ENCODE measurements around the gene ARID3A. TPM values are rescaled to one million over a fixed set of nuclear protein-coding genes. Genes with fewer than 3 reads are reported as not detected.

The ARID3A gene
- total RNA-seq, 1 donor from 2014 or later = 2.6 TPM

DNA sequence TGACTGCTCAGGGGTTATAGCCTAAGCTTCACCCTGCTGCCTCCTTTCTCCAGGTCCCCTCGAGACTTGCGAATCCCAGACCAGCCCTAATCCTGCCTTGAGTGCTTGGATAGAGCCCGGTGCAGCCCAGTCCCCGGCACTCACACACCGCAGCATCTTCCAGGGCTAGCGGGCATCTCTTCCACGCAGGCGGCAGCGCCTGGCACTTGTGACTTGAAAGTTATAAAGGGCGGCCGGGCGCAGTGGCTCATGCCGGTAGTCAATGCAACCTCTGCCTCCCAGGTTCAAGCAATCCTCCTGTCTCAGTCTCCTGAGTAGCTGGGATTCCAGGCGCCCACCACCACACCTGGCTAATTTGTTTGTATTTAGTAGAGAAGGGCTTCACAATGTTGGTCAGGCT, 60.2 kb downstream of the ARID3A start:
- no peak overlapping the region for H3K9ac ChIP-seq (ENCODE audit: low read depth in 1 of 3, low read length in 3 of 3)
- H3K36me3 ChIP-seq (ENCODE audit: control insufficient read depth in 3 of 3, insufficient read depth in 3 of 3, low read length in 3 of 3) = peaks cover 18 to 32% (median 26%) of the 10 kb centered on the region in 3 donors
- no peaks in the 10 kb centered on the region for H3K9me3 ChIP-seq (ENCODE audit: control insufficient read depth in 3 of 3, low read length in 3 of 3)
- no peak overlapping the region for H3K4me3 ChIP-seq (ENCODE audit: low read length in 3 of 3)
- H3K27me3 ChIP-seq (ENCODE audit: control insufficient read depth in 3 of 3, insufficient read depth in 3 of 3, low read length in 3 of 3) = no peaks in the 10 kb centered on the region
- H3K27ac ChIP-seq (ENCODE audit: low read depth, low read length) = no peak overlapping the region
- peaks cover 12 to 23% (median 18%) of the 10 kb centered on the region in 3 donors for H3K4me1 ChIP-seq (ENCODE audit: control insufficient read depth in 3 of 3, insufficient read depth in 3 of 3, low read length in 3 of 3)

DNA sequence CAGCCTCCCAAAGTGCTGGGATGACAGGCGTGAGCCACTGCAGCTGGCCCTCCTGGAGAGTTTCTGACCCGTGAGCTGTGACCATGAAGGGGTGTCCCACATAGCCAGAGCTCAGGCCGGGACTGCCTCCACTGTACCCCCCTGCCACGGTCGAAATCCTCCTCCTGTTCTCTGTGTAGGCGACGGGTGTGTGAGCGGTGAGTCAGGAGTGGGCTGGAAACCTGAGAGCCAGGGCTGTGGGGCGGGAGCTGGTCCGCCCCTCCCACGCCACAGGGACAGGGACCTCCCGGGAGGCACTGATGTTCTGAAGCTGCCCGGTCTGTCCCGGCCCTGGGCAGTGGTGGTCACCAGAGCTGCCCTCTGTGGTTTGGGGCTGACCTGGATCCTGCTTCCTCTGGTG, 62.2 kb downstream of the ARID3A start:
- no peaks in the 10 kb centered on the region for H3K9me3 ChIP-seq (ENCODE audit: control insufficient read depth in 3 of 3, low read length in 3 of 3)
- H3K27me3 ChIP-seq (ENCODE audit: control insufficient read depth in 3 of 3, insufficient read depth in 3 of 3, low read length in 3 of 3) = no peaks in the 10 kb centered on the region
- H3K4me1 ChIP-seq (ENCODE audit: control insufficient read depth in 3 of 3, insufficient read depth in 3 of 3, low read length in 3 of 3) = peaks cover 9 to 20% (median 15%) of the 10 kb centered on the region in 3 donors
- no peak overlapping the region for H3K9ac ChIP-seq (ENCODE audit: low read depth in 1 of 3, low read length in 3 of 3)
- no peak overlapping the region for H3K27ac ChIP-seq (ENCODE audit: low read depth, low read length)
- no peak overlapping the region for H3K4me3 ChIP-seq (ENCODE audit: low read length in 3 of 3)
- H3K36me3 ChIP-seq (ENCODE audit: control insufficient read depth in 3 of 3, insufficient read depth in 3 of 3, low read length in 3 of 3) = peaks cover 18 to 37% (median 28%) of the 10 kb centered on the region in 3 donors

DNA sequence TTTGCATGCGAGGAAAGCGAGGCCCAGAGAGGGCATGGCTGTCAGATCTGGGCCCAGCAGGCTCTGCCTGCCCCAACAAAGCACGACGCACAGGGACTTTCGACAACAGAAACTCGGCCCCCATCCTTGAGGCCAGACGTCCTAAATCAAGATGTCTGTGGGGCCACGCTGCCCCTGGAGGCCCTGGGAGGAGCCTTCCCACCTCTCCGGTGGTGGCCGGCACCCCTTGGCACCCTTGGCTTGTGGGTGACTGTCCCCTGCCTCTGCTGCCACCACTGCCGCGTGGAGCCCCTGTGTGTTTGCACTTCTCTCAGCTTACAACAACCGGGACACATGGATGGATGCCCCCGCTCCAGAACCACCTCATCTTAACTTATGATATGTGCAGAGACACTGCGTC, 62.7 kb downstream of the ARID3A start:
- peaks cover 8 to 20% (median 13%) of the 10 kb centered on the region in 3 donors for H3K4me1 ChIP-seq (ENCODE audit: control insufficient read depth in 3 of 3, insufficient read depth in 3 of 3, low read length in 3 of 3)
- H3K9ac ChIP-seq (ENCODE audit: low read depth in 1 of 3, low read length in 3 of 3) = no peak overlapping the region
- H3K4me3 ChIP-seq (ENCODE audit: low read length in 3 of 3) = no peak overlapping the region
- no peak overlapping the region for H3K27ac ChIP-seq (ENCODE audit: low read depth, low read length)
- H3K36me3 ChIP-seq (ENCODE audit: control insufficient read depth in 3 of 3, insufficient read depth in 3 of 3, low read length in 3 of 3) = peaks cover 18 to 38% (median 31%) of the 10 kb centered on the region in 3 donors
- H3K27me3 ChIP-seq (ENCODE audit: control insufficient read depth in 3 of 3, insufficient read depth in 3 of 3, low read length in 3 of 3) = no peaks in the 10 kb centered on the region
- no peaks in the 10 kb centered on the region for H3K9me3 ChIP-seq (ENCODE audit: control insufficient read depth in 3 of 3, low read length in 3 of 3)

DNA sequence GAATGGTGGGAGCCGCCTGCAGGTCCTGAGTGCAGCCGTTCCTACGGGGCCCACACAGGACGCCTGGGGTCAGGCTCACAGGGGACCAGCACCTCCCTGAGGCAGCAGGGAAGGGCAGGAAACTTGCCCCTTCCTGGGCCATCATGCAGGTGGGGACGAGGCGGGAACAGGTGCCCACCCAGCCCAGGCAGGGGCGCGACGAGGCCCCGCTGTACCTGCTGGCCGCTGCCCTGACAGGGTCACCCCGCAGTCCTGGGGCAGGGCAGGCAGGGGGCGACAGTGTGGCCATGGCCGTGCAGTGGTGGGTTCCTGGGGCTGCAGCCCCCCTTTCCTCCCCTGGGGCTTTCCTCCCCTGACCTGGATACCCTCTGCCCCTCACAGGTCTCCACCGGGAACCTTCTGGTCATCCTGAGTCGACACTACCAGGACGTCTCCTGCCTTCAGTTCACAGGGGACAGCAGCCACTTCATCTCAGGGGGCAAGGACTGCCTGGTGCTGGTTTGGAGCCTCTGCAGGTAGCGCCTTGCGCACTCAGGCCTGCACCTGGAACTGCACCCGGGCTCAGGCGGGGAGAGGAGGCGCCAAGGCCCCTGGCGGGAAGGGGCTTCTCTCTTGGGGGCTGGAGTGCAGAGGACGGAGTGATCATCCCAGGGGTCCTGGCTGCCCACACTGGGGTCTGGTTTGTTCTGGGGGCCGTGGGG, 63.7 kb downstream of the ARID3A start:
- H3K9me3 ChIP-seq (ENCODE audit: control insufficient read depth in 3 of 3, low read length in 3 of 3) = no peaks in the 10 kb centered on the region
- H3K27me3 ChIP-seq (ENCODE audit: control insufficient read depth in 3 of 3, insufficient read depth in 3 of 3, low read length in 3 of 3) = peaks cover 0 to under 1% (median 0%) of the 10 kb centered on the region in 3 donors
- no peak overlapping the region for H3K9ac ChIP-seq (ENCODE audit: low read depth in 1 of 3, low read length in 3 of 3)
- H3K36me3 ChIP-seq (ENCODE audit: control insufficient read depth in 3 of 3, insufficient read depth in 3 of 3, low read length in 3 of 3) = peaks cover 18 to 38% (median 31%) of the 10 kb centered on the region in 3 donors
- H3K4me3 ChIP-seq (ENCODE audit: low read length in 3 of 3) = no peak overlapping the region
- peaks cover 4 to 12% (median 8%) of the 10 kb centered on the region in 3 donors for H3K4me1 ChIP-seq (ENCODE audit: control insufficient read depth in 3 of 3, insufficient read depth in 3 of 3, low read length in 3 of 3)
- H3K27ac ChIP-seq (ENCODE audit: low read depth, low read length) = no peak overlapping the region

DNA sequence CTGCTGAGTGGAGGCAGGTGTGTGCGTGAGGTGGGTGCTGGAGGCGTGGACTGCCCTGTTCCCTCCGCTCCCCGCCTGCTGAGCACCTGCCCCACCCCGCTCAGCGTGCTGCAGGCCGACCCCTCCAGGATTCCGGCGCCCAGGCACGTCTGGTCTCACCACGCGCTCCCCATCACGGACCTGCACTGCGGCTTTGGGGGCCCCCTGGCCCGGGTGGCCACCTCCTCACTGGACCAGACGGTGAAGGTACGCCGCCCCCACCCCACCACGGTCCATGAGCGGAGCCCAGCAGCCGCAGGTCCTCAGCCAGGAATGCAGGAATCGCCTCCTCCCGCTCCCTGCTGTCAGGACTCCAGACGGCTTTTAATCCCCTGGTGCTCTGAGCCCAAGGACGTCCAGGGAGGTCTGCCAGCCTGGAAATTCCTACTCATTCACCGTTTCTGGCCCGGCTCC, 64.3 kb downstream of the ARID3A start:
- peaks cover 18 to 38% (median 31%) of the 10 kb centered on the region in 3 donors for H3K36me3 ChIP-seq (ENCODE audit: control insufficient read depth in 3 of 3, insufficient read depth in 3 of 3, low read length in 3 of 3)
- H3K9ac ChIP-seq (ENCODE audit: low read depth in 1 of 3, low read length in 3 of 3) = no peak overlapping the region
- H3K9me3 ChIP-seq (ENCODE audit: control insufficient read depth in 3 of 3, low read length in 3 of 3) = no peaks in the 10 kb centered on the region
- H3K27me3 ChIP-seq (ENCODE audit: control insufficient read depth in 3 of 3, insufficient read depth in 3 of 3, low read length in 3 of 3) = peaks cover 2 to 3% (median 3%) of the 10 kb centered on the region in 3 donors
- peaks cover 0 to 7% (median 2%) of the 10 kb centered on the region in 3 donors for H3K4me1 ChIP-seq (ENCODE audit: control insufficient read depth in 3 of 3, insufficient read depth in 3 of 3, low read length in 3 of 3)
- H3K27ac ChIP-seq (ENCODE audit: low read depth, low read length) = no peak overlapping the region
- no peak overlapping the region for H3K4me3 ChIP-seq (ENCODE audit: low read length in 3 of 3)

DNA sequence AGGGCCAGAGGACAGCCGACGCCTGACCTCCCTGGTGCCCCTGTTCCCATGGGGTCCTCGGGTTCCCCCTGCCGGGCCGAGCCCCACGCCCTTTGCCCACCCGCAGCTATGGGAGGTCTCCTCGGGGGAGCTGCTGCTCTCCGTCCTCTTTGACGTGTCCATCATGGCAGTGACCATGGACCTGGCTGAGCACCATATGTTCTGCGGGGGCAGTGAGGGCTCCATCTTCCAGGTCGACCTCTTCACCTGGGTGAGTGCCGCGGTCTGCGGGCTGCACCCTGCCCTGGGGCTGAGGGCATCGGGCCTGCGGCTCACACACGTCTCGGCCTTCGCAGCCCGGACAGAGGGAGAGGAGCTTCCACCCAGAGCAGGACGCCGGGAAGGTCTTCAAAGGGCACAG, 64.9 kb downstream of the ARID3A start:
- H3K27me3 ChIP-seq (ENCODE audit: control insufficient read depth in 3 of 3, insufficient read depth in 3 of 3, low read length in 3 of 3) = peaks cover 7 to 9% (median 8%) of the 10 kb centered on the region in 3 donors
- H3K9me3 ChIP-seq (ENCODE audit: control insufficient read depth in 3 of 3, low read length in 3 of 3) = no peaks in the 10 kb centered on the region
- peaks cover 0 to 6% (median 2%) of the 10 kb centered on the region in 3 donors for H3K4me1 ChIP-seq (ENCODE audit: control insufficient read depth in 3 of 3, insufficient read depth in 3 of 3, low read length in 3 of 3)
- no peak overlapping the region for H3K4me3 ChIP-seq (ENCODE audit: low read length in 3 of 3)
- no peak overlapping the region for H3K27ac ChIP-seq (ENCODE audit: low read depth, low read length)
- H3K9ac ChIP-seq (ENCODE audit: low read depth in 1 of 3, low read length in 3 of 3) = no peak overlapping the region
- H3K36me3 ChIP-seq (ENCODE audit: control insufficient read depth in 3 of 3, insufficient read depth in 3 of 3, low read length in 3 of 3) = peaks cover 18 to 34% (median 31%) of the 10 kb centered on the region in 3 donors

DNA sequence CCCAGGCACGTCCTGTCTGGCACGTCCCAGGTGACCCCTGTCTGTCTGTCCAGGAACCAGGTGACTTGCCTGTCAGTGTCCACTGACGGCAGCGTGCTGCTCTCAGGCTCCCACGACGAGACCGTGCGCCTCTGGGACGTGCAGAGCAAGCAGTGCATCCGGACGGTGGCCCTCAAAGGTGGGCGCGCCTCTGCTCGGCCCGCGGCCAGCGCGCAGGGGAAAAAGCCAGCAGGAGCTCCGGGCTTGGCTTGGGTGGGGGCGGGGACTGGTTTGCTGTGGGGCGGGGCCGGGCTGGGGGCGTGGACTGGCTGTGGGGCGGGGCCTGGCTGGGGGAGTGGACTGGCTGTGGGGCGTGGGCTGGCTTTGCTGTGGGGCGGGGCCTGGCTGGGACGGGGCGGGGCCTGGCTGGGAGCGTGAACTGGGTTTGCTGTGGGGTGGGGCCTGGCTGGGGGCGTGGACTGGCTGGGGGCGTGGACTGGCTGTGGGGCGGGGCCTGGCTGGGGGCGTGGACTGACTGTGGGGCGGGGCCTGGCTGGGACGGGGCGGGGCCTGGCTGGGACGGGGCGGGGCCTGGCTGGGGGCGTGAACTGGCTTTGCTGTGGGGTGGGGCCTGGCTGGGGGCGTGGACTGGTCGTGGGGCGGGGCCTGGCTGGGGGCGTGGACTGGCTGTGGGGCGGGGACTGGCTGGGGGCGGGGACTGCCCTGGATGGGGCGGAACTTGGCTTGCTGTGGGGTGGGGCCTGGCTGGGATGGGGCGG, 65.5 kb downstream of the ARID3A start:
- Histone ChIP-seq H3K9me3 (ENCODE audit: control insufficient read depth in 3 of 3, low read length in 3 of 3) (no peaks in the 10 kb centered on the region), H3K36me3 (ENCODE audit: control insufficient read depth in 3 of 3, insufficient read depth in 3 of 3, low read length in 3 of 3) (peaks cover 18 to 31% (median 27%) of the 10 kb centered on the region in 3 donors), H3K4me1 (ENCODE audit: control insufficient read depth in 3 of 3, insufficient read depth in 3 of 3, low read length in 3 of 3) (peaks cover 0 to 8% (median 7%) of the 10 kb centered on the region in 3 donors), H3K27ac (ENCODE audit: low read depth, low read length) (no peak overlapping the region), H3K4me3 (ENCODE audit: low read length in 3 of 3) (no peak overlapping the region), H3K27me3 (ENCODE audit: control insufficient read depth in 3 of 3, insufficient read depth in 3 of 3, low read length in 3 of 3) (peaks cover 13 to 15% (median 14%) of the 10 kb centered on the region in 3 donors), H3K9ac (ENCODE audit: low read depth in 1 of 3, low read length in 3 of 3) (no peak overlapping the region)

DNA sequence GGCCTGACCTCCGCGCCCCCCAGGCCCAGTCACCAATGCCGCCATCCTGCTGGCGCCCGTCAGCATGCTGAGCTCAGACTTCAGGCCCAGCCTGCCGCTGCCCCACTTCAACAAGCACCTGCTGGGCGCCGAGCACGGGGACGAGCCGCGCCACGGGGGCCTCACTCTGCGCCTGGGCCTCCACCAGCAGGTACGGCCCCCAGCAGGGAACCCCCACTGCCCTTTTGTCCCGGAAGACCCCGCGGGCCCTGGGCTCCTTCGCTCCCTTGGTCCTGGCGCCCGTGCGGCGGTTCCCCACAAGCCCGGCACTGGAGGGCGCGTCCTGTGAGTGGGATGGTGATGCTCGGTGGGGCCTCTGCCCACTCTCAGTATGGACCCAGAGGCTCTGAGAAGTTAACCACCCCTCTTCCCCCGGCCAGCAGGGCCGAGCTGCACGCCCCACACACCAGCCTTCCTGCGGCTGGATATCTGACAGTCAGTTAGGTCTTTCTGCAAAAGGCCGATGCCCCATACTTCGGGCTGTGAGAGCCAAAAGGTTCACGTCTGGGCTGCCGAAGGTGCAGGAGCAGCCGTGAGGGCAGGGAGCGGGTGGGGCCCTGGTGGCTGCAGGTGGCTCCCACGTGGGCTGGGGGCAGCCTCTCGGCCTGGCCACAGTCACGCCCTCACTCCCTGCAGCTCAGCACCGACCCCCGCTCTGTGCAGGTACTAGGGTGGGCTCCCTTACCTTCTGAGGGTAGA, 66.3 kb downstream of the ARID3A start:
- Histone ChIP-seq H3K27ac (ENCODE audit: low read depth, low read length) (no peak overlapping the region), H3K9ac (ENCODE audit: low read depth in 1 of 3, low read length in 3 of 3) (no peak overlapping the region), H3K4me3 (ENCODE audit: low read length in 3 of 3) (no peak overlapping the region), H3K27me3 (ENCODE audit: control insufficient read depth in 3 of 3, insufficient read depth in 3 of 3, low read length in 3 of 3) (peaks cover 18 to 21% (median 18%) of the 10 kb centered on the region in 3 donors), H3K9me3 (ENCODE audit: control insufficient read depth in 3 of 3, low read length in 3 of 3) (no peaks in the 10 kb centered on the region), H3K4me1 (ENCODE audit: control insufficient read depth in 3 of 3, insufficient read depth in 3 of 3, low read length in 3 of 3) (peaks cover 0 to 10% (median 10%) of the 10 kb centered on the region in 3 donors), H3K36me3 (ENCODE audit: control insufficient read depth in 3 of 3, insufficient read depth in 3 of 3, low read length in 3 of 3) (peaks cover 17 to 27% (median 27%) of the 10 kb centered on the region in 3 donors)

DNA sequence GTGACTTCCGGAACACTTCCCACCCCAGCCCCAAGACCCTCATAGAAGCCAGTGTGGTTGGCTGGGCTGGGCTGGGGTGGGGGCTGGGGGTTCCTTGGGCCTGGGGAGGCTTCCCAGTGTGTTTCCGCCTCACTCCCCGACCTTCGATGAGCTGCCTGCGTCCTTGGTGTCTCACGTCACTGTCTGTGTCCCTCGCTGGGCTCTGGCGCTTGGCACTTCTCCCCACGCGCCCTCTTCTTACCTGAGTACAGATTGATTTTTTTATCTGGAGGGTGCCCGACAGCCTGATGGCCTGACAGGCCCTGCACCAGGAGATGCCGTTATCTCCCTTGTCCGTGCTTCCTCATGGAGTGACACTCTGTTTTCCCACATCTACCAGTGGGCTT, 66.8 kb downstream of the ARID3A start:
- Histone ChIP-seq H3K36me3 (ENCODE audit: control insufficient read depth in 3 of 3, insufficient read depth in 3 of 3, low read length in 3 of 3) (peaks cover 11 to 25% (median 24%) of the 10 kb centered on the region in 3 donors), H3K9ac (ENCODE audit: low read depth in 1 of 3, low read length in 3 of 3) (no peak overlapping the region), H3K4me3 (ENCODE audit: low read length in 3 of 3) (no peak overlapping the region), H3K4me1 (ENCODE audit: control insufficient read depth in 3 of 3, insufficient read depth in 3 of 3, low read length in 3 of 3) (peaks cover 0 to 10% (median 10%) of the 10 kb centered on the region in 3 donors), H3K27me3 (ENCODE audit: control insufficient read depth in 3 of 3, insufficient read depth in 3 of 3, low read length in 3 of 3) (peaks cover 23 to 27% (median 24%) of the 10 kb centered on the region in 3 donors), H3K9me3 (ENCODE audit: control insufficient read depth in 3 of 3, low read length in 3 of 3) (no peaks in the 10 kb centered on the region), H3K27ac (ENCODE audit: low read depth, low read length) (no peak overlapping the region)

Measured in skeletal muscle tissue (tissue), 4 donors.